ENCODE results near the gene ANKS3. TPM values are rescaled to one million over a fixed set of nuclear protein-coding genes. Genes with fewer than 3 reads are reported as not detected.

The ANKS3 gene
- total and polyA plus RNA-seq, 2 of the 8 experiments (the other 6 are each of a cell fraction or from before 2014, with no cell fraction given), result 15.5 to 23.9 TPM

DNA sequence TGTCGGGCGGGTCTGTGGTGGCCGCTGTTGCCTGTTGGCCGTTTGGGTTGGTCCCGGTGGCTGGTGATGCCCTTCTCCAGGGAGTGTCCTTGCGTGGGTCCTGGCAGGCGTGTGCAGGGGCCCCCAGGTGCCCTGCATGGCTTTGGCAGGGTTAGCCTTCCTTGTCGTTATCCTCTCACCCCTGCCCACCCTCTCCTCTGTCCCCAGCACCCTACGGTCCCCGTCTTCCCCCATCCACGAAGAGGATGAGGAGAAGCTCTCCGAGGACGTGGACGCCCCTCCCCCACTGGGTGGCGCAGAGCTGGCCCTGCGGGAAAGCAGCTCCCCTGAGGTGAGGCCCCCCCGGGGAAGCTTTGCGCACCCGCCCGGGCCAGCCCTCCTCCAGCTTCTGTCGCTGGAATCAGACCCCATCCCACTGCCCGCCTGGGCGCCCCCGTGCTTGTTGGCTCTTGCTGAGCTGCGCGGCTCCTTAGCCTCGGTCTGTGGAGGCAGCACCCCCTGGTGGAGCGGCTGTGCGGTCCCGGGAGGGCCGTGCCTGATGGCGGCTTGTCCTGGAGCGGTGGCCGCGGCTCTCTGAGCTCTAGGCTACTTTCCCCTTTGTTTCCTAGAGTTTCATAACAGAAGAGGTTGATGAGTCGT, 51.3 kb downstream of the ANKS3 start:
- no peak overlapping the region for H4K5ac ChIP-seq (ENCODE audit: insufficient read length, low read depth, low read length)
- H2BK5ac ChIP-seq (ENCODE audit: low read depth, low read length), result peak overlapping the region; percentile 68
- no peak for FAIRE-seq
- H3K4ac ChIP-seq (replicated peaks; ENCODE audit: insufficient read length, low read depth, low read length), result no peak overlapping the region
- H2BK15ac ChIP-seq (ENCODE audit: low read length), result no peak overlapping the region
- H3K79me2 ChIP-seq (ENCODE audit: control insufficient read depth in 1 of 2, insufficient read depth in 2 of 2, low read length in 2 of 2), result no peaks in the 10 kb centered on the region
- no peak overlapping the region for H2BK20ac ChIP-seq (ENCODE audit: low read length)
- H3K56ac ChIP-seq (replicated peaks; ENCODE audit: insufficient read length, low read depth, low read length), result no peak overlapping the region
- no peak overlapping the region for H2AFZ ChIP-seq (ENCODE audit: low read length)
- H2AK5ac ChIP-seq (ENCODE audit: low read depth, low read length), result no peak overlapping the region
- POLR2A ChIA-PET (ENCODE audit: partially characterized antibody), result interaction anchor here (0.7 to 1.8 kb wide), 3 partner anchors 11 to 22 kb away, joined by 3 to 16 read pairs (median 3); partner anchors contain the start of gene NUDT16L1
- no peak overlapping the region for H3K18ac ChIP-seq (ENCODE audit: extremely low read depth, low read length)
- H2BK120ac ChIP-seq (replicated peaks; ENCODE audit: low read depth, low read length), result no peak overlapping the region
- no peaks in the 10 kb centered on the region for H3K9me3 ChIP-seq (ENCODE audit: insufficient read depth in 2 of 2, low read depth in 1 of 2, low read length in 1 of 2)
- H3K4me1 ChIP-seq (replicated peaks in 1 of 4; ENCODE audit: control insufficient read depth in 3 of 4, insufficient read depth in 4 of 4, low read length in 3 of 4), result no peaks in the 10 kb centered on the region
- no peak overlapping the region for H3K14ac ChIP-seq (ENCODE audit: insufficient read length)
- no peak overlapping the region for H3K4me2 ChIP-seq (ENCODE audit: insufficient read depth in 1 of 2, low read depth in 2 of 2, low read length in 2 of 2)
- H3K79me1 ChIP-seq (ENCODE audit: low read depth, low read length), result no peaks in the 10 kb centered on the region
- no peak overlapping the region for H3K23ac ChIP-seq (ENCODE audit: insufficient read length)
- no peak overlapping the region; the same call in 1 of the 2 replicates for H4K8ac ChIP-seq (ENCODE audit: extremely low read depth, insufficient read depth, low read length)
- no peak overlapping the region for H3K4me3 ChIP-seq (ENCODE audit: extremely low read depth in 1 of 4, insufficient read depth in 2 of 4, low read depth in 3 of 4, low read length in 4 of 4)
- peaks cover 0 to 12% of the 10 kb centered on the region in 2 experiments for H4K20me1 ChIP-seq (replicated peaks in 1 of 2; ENCODE audit: control insufficient read depth in 1 of 2, insufficient read depth in 2 of 2, low read length in 2 of 2)
- CTCF ChIA-PET (ENCODE audit: partially characterized antibody), result interaction anchor here (0.6 to 2.7 kb wide), 37 partner anchors 9 to 983 kb away, joined by 3 to 18 read pairs (median 4); partner anchors contain the start of gene SEPTIN12
- DNase-seq (ENCODE audit: low read depth in 1 of 2, low spot score in 2 of 2), result peak; percentile 50 to 90
- no peaks in the 10 kb centered on the region for H3K23me2 ChIP-seq (ENCODE audit: low read depth, low read length)
- peaks cover 2 to 18% (median 6%) of the 10 kb centered on the region in 4 experiments; a peak in 5 of 8 replicates for H3K36me3 ChIP-seq (ENCODE audit: control insufficient read depth in 2 of 4, insufficient read depth in 4 of 4, low read length in 3 of 4)
- 83% methylated on average over 32 of the region's 36 CpGs; no CpG with 5 or more reads in 1 of the 2 experiments for WGBS, 2 experiments (ENCODE audit: extremely low coverage in 1 of 2, insufficient coverage in 1 of 2, insufficient read length in 1 of 2, insufficient replicate concordance in 2 of 2, low coverage in 1 of 2, low lambda C conversion rate in 2 of 2, missing lambda C conversion rate in 1 of 2)
- no peak overlapping the region for H4K91ac ChIP-seq (replicated peaks; ENCODE audit: insufficient read length, low read length)
- H3K27ac ChIP-seq (ENCODE audit: low read depth, low read length), result no peak overlapping the region
- no peaks in the 10 kb centered on the region for H3K27me3 ChIP-seq (replicated peaks in 1 of 4; ENCODE audit: control insufficient read depth in 3 of 4, extremely low read depth in 1 of 4, insufficient read depth in 3 of 4, low read length in 3 of 4)
- no peak overlapping the region for H3K9ac ChIP-seq (replicated peaks in 1 of 4; ENCODE audit: extremely low read depth in 1 of 4, low read depth in 3 of 4, low read length in 3 of 4)
- no peak overlapping the region for H2BK12ac ChIP-seq (ENCODE audit: low read depth, low read length)
- no peak for TF ChIP-seq CEBPB (IDR thresholded peaks at IDR 0.05; ENCODE audit: low read depth, low read length)
- TF ChIP-seq YY1 (IDR thresholded peaks at IDR 0.05; ENCODE audit: low read depth, low read length), result peak; percentile 69; the same call in 1 of the 2 replicates
- peak; percentile 60 to 78 for TF ChIP-seq RAD21 (IDR thresholded peaks at IDR 0.05 in 1 of 2, conservative IDR thresholded peaks at IDR 0.05 in 1 of 2; ENCODE audit: low read depth in 2 of 2, low read length in 2 of 2)
- no peak for TF ChIP-seq TAF7 (optimal IDR thresholded peaks at IDR 0.05; ENCODE audit: borderline replicate concordance, low read depth, low read length)
- TF ChIP-seq CBX8 (IDR thresholded peaks at IDR 0.05; ENCODE audit: borderline replicate concordance, low read depth, low read length), result no peak
- TF ChIP-seq TCF12 (IDR thresholded peaks at IDR 0.05; ENCODE audit: low read depth, low read length), result no peak
- no peak for TF ChIP-seq EP300 (IDR thresholded peaks at IDR 0.05; ENCODE audit: borderline replicate concordance in 1 of 2, low read depth in 2 of 2, low read length in 2 of 2)
- TF ChIP-seq SP4 (IDR thresholded peaks at IDR 0.05; ENCODE audit: low read length), result no peak
- no peak for TF ChIP-seq POLR2A (IDR thresholded peaks at IDR 0.05; ENCODE audit: control extremely low read depth in 1 of 2, low read depth in 2 of 2, low read length in 2 of 2)
- TF ChIP-seq RXRA (IDR thresholded peaks at IDR 0.05; ENCODE audit: insufficient read depth, low read depth, low read length), result no peak
- no peak for TF ChIP-seq ZNF274 (IDR thresholded peaks at IDR 0.05; ENCODE audit: borderline replicate concordance, extremely low read depth, low read length)
- no peak for TF ChIP-seq POU5F1 (IDR thresholded peaks at IDR 0.05; ENCODE audit: low read depth, low read length)

Data from H1 (cell line).